Spleen (tissue), 11 donors: ENCODE results near the gene SLCO2A1. TPM values are rescaled to one million over a fixed set of nuclear protein-coding genes. Genes with fewer than 3 reads are reported as not detected.

Experiments
- DNase-seq: peaks from one replicate; pipeline ENCODE4 v3.0.0-alpha.2; 2020
- H3K27ac ChIP-seq, 8 donors: fragments of 200-600 bp; sonication (generic) in 7 of 8; 1 replicate in 4 of 8; 2 replicates in 4 of 8; pipeline versions ENCODE4 v1.5.0 to v1.8.0; 2016 to 2021; ENCODE audit warnings: inconsistent platforms in 4 of 8, mild to moderate bottlenecking in 4 of 8, moderate library complexity in 1 of 8
- H3K27me3 ChIP-seq, 7 donors: fragments of 200-600 bp; sonication (generic) in 6 of 7; replicated peaks in 1 of 7; 1 replicate in 4 of 7; 2 replicates in 3 of 7; pipeline versions ENCODE4 v1.5.0 to v1.8.0; 2016 to 2021; ENCODE audit warnings: inconsistent platforms in 3 of 7, mild to moderate bottlenecking in 1 of 7
- H3K36me3 ChIP-seq, 6 donors: fragments of 200-600 bp; sonication (generic) in 5 of 6; 1 replicate in 4 of 6; 2 replicates in 2 of 6; pipeline versions ENCODE4 v1.5.0 to v1.8.0; 2016 to 2021; ENCODE audit warnings: inconsistent platforms in 2 of 6
- H3K4me1 ChIP-seq, 6 donors: fragments of 200-600 bp; sonication (generic) in 5 of 6; 1 replicate in 3 of 6; 2 replicates in 3 of 6; pipeline versions ENCODE4 v1.5.0 to v1.8.0; 2016 to 2021; ENCODE audit warnings: inconsistent platforms in 3 of 6
- H3K4me3 ChIP-seq, 8 donors: fragments of 200-600 bp; sonication (generic) in 7 of 8; 1 replicate in 4 of 8; 2 replicates in 4 of 8; pipeline versions ENCODE4 v1.5.0 to v1.8.0; 2016 to 2021; ENCODE audit warnings: inconsistent platforms in 4 of 8, mild to moderate bottlenecking in 4 of 8, moderate library complexity in 2 of 8
- H3K9me3 ChIP-seq, 8 donors: fragments of 200-600 bp; sonication (generic) in 7 of 8; 1 replicate in 4 of 8; 2 replicates in 4 of 8; pipeline versions ENCODE4 v1.5.0 to v1.8.0; 2016 to 2021; ENCODE audit warnings: inconsistent platforms in 4 of 8
- POLR2A ChIP-seq, 3 donors: fragments of 450-650 bp; IDR thresholded peaks; one replicate each; pipeline ENCODE4 v1.5.1; 2017; ENCODE audit warnings: antibody characterized with exemption in 3 of 3, mild to moderate bottlenecking in 1 of 3
- POLR2AphosphoS5 ChIP-seq, 3 donors: sonication (generic); formaldehyde crosslinking; IDR thresholded peaks; one replicate each; pipeline ENCODE4 v1.5.1; 2017; ENCODE audit warnings: antibody characterized with exemption in 3 of 3
- WGBS, 5 donors: extraction: QIAGEN DNeasy Blood & Tissue Kit in 3 of 5; methylation state at CpG; one replicate each; pipeline versions ENCODE4 v1.1.5 to v1.1.7; 2013 to 2018; 5-methylcytosine and 5-hydroxymethylcytosine counted together
- intact Hi-C: fragments of 100-400 bp; cut with DNase I; formaldehyde crosslinking; loops from one replicate; pipeline ENCODE4 v1.15.0; 2023; ENCODE audit warnings: low total_unique reads
- polyA plus RNA-seq, 3 donors: library from polyadenylated mRNA; stranded (reverse); fragments of 200-250 nt; gene quantifications; one replicate each; pipeline ENCODE4 v1.2.1, GENCODE V29; 2013
- total RNA-seq, 7 donors: library from RNA; depleted of rRNA in 3 of 7; stranded (reverse); fragments of >200 nt in 3 of 7; fragmentation: NEBNext Ultra II Directional in 4 of 7; extraction: Animal tissue kit (Norgen Biotek cat#: 25700) in 4 of 7; gene quantifications; one replicate each; pipeline versions ENCODE4 v1.1.0 to v1.2.1, GENCODE V29; 2016 to 2021
- TF ChIP-seq, protein P1 (sequence below), 11 experiments: fragments of 200-600 bp in 7 of 11; fragments of 450-650 bp in 4 of 11; sonication (generic) in 4 of 11; IDR thresholded peaks in 8 of 11; conservative IDR thresholded peaks in 3 of 11; 1 replicate in 7 of 11; 2 replicates in 4 of 11; pipeline versions ENCODE4 v1.4.0 to v1.8.0; 2016 to 2021; ENCODE audit warnings: antibody characterized with exemption in 11 of 11, inconsistent platforms in 4 of 11, mild to moderate bottlenecking in 1 of 11
- donor health status: healthy with polysubstance abuse.
- donor health status: DM: no; HTN: no; CAD: no; lungs with moderate emphysema.
- donor health status: DM: no; HTN: no; CAD: no.
- donor health status: Bipolar disorder and iron deficiency.
- donor health status: healthy.
- donor health status: DM: no; HTN: no; CAD: no.
- donor health status: DM: yes; HTN: yes; CAD: no.

SLCO2A1 gene
- total and polyA plus RNA-seq, 10 donors = 4.8 to 118 (median 29.8) TPM

DNA sequence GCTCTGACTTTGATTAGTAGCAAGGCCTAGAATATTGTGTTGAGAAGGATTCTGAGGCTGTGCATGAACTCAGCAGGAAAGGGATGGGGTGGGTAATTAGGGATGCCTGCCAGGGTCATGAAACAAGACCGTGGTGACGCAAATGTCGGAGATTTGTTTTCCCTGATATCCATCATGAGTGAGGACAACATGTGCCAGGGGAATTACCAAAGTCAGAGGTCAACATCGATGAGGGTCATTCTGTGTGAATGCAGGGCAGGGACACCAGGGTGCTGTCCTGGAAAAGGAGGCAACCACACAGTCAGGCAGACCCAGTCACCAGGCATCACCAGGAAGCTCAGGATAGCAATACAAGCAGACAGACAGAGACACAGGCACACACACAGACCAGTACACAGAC is 52.2 kb downstream of the SLCO2A1 start:
- intact Hi-C loops = no loop called here
- Histone ChIP-seq H3K4me1 (peaks cover 0 to 42% (median 21%) of the 10 kb centered on the region in 6 donors), H3K27me3 (no peaks in the 10 kb centered on the region), H3K36me3 (peaks cover 0 to 16% (median 0%) of the 10 kb centered on the region in 6 donors), H3K9me3 (no peaks in the 10 kb centered on the region), H3K27ac (peak overlapping the region in 6 of 8 donors; percentile 41 to 74 (median 66)), H3K4me3 (no peak overlapping the region)
- TF ChIP-seq POLR2A (IDR thresholded peaks at IDR 0.05) (no peak), POLR2AphosphoS5 (IDR thresholded peaks at IDR 0.05) (peak in 2 of 3 donors; percentile 58 to 86)
- TF ChIP-seq, protein P1, sequence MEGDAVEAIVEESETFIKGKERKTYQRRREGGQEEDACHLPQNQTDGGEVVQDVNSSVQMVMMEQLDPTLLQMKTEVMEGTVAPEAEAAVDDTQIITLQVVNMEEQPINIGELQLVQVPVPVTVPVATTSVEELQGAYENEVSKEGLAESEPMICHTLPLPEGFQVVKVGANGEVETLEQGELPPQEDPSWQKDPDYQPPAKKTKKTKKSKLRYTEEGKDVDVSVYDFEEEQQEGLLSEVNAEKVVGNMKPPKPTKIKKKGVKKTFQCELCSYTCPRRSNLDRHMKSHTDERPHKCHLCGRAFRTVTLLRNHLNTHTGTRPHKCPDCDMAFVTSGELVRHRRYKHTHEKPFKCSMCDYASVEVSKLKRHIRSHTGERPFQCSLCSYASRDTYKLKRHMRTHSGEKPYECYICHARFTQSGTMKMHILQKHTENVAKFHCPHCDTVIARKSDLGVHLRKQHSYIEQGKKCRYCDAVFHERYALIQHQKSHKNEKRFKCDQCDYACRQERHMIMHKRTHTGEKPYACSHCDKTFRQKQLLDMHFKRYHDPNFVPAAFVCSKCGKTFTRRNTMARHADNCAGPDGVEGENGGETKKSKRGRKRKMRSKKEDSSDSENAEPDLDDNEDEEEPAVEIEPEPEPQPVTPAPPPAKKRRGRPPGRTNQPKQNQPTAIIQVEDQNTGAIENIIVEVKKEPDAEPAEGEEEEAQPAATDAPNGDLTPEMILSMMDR (IDR thresholded peaks at IDR 0.05 in 8 of 11, conservative IDR thresholded peaks at IDR 0.05 in 3 of 11) = peak in 1 of 11 experiments; percentile 7
- WGBS, 5 donors = 26 to 77% (median 68%) methylated on average over 4 of the region's 4 CpGs
- DNase-seq = peak; percentile 72

GRCh38 chr3:133973249-133973980 is 56.3 kb downstream of the SLCO2A1 start:
- Histone ChIP-seq H3K9me3 (peaks cover 0 to 5% (median 0%) of the 10 kb centered on the region in 8 donors), H3K27ac (no peak overlapping the region), H3K4me3 (no peak overlapping the region), H3K4me1 (peaks cover 0 to 40% (median 14%) of the 10 kb centered on the region in 6 donors), H3K36me3 (peaks cover 0 to 16% (median 0%) of the 10 kb centered on the region in 6 donors), H3K27me3 (no peaks in the 10 kb centered on the region)
- TF ChIP-seq POLR2A (IDR thresholded peaks at IDR 0.05) = no peak
- TF ChIP-seq POLR2AphosphoS5 (IDR thresholded peaks at IDR 0.05) = no peak
- TF ChIP-seq, protein P1 (IDR thresholded peaks at IDR 0.05 in 8 of 11, conservative IDR thresholded peaks at IDR 0.05 in 3 of 11) = no peak
- 81 to 93% (median 90%) methylated on average over 8 of the region's 8 CpGs for WGBS, 5 donors
- intact Hi-C loops = no loop called here
- DNase-seq = peak; percentile 48

DNA sequence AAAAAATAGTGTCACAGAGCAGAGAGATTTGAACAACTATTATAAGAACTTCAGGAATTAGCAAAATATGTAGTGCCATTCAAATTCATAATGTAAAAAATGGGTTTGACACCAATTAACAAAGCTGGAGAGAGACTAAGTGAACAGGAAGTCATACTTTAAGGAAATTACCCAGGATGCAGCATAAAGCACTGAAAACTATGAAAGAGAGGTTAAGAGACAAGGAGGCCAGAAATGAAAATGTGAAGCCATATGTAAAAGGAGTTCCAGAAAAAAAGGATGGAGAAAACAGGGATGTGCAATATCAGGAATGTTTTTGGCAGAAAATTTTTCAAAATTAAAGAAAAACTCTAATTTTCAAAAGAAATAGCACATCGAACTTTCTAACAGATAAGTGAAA is 57.6 kb downstream of the SLCO2A1 start:
- TF ChIP-seq, protein P1 (IDR thresholded peaks at IDR 0.05 in 8 of 11, conservative IDR thresholded peaks at IDR 0.05 in 3 of 11) = no peak

DNA sequence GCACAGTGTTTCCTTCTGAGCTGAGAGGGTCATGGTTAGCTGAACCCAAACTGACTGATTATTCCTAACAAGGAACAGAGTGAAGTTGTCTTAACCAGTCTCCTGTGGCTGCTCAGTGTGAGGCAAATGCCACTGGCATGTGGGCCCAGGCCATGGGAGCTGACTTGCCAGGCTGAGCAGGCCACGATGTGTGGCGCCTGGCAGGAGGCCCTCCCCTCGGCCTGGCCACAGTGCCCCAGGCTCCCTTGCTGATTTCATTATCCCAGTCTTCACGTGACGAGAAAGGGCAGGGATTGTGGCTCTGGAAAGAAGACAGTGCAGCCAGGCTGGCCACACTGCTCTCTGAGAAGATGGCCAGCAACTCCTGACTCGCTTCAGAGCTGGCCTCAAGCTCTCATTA is 58.8 kb downstream of the SLCO2A1 start:
- TF ChIP-seq, protein P1 (IDR thresholded peaks at IDR 0.05 in 8 of 11, conservative IDR thresholded peaks at IDR 0.05 in 3 of 11) = no peak
- TF ChIP-seq POLR2AphosphoS5 (IDR thresholded peaks at IDR 0.05) (peak in 1 of 3 donors; percentile 45), POLR2A (IDR thresholded peaks at IDR 0.05) (no peak)
- Histone ChIP-seq H3K4me1 (peaks cover 0 to 17% (median 0%) of the 10 kb centered on the region in 6 donors), H3K36me3 (peaks cover 0 to 11% (median 0%) of the 10 kb centered on the region in 6 donors), H3K4me3 (no peak overlapping the region), H3K27ac (peak overlapping the region in 1 of 8 donors; percentile 34), H3K27me3 (no peaks in the 10 kb centered on the region), H3K9me3 (peaks cover 0 to 5% (median 0%) of the 10 kb centered on the region in 8 donors)
- 70 to 92% (median 83%) methylated on average over 6 of the region's 6 CpGs for WGBS, 5 donors
- DNase-seq = peak; percentile 65
- intact Hi-C loops = no loop called here

More for the DNA sequence above, 57.6 kb downstream of the SLCO2A1 start:
- 81 to 100% (median 96%) methylated on average over 1 of the region's 1 CpG for WGBS, 5 donors
- Histone ChIP-seq H3K27ac (no peak overlapping the region), H3K9me3 (peaks cover 0 to 5% (median 0%) of the 10 kb centered on the region in 8 donors), H3K4me1 (peaks cover 0 to 28% (median 4%) of the 10 kb centered on the region in 6 donors), H3K27me3 (no peaks in the 10 kb centered on the region), H3K36me3 (peaks cover 0 to 16% (median 0%) of the 10 kb centered on the region in 6 donors), H3K4me3 (no peak overlapping the region)
- no peak for DNase-seq
- intact Hi-C loops = no loop called here
